Neural progenitor cell (in vitro differentiated cells): ENCODE results near the gene FLCN. TPM values are rescaled to one million over a fixed set of nuclear protein-coding genes. Genes with fewer than 3 reads are reported as not detected.

ENCODE experiments used
- DNase-seq: peaks from one replicate; pipeline ENCODE4 v3.0.0-alpha.2; 2016; ENCODE audit warnings: low spot score
- H2AFZ ChIP-seq: fragments of 200-600 bp; sonication (generic); replicated peaks from 2 replicates; pipeline ENCODE4 v1.6.1; 2016; ENCODE audit warnings: antibody characterized with exemption
- H3F3A ChIP-seq: fragments of 200-600 bp; sonication (generic); 2 replicates; pipeline ENCODE4 v1.6.1; 2016; ENCODE audit warnings: antibody characterized with exemption, low read depth
- H3K27ac ChIP-seq: fragments of 200-600 bp; sonication (generic); 2 replicates; pipeline ENCODE4 v1.5.1; 2016; ENCODE audit warnings: mild to moderate bottlenecking
- H3K27me3 ChIP-seq: fragments of 200-600 bp; sonication (generic); 2 replicates; pipeline ENCODE4 v1.6.1; 2016; ENCODE audit warnings: mild to moderate bottlenecking, moderate library complexity
- H3K36me3 ChIP-seq: fragments of 200-600 bp; sonication (generic); 2 replicates; pipeline ENCODE4 v1.5.1; 2016
- H3K4me1 ChIP-seq: fragments of 200-600 bp; sonication (generic); 2 replicates; pipeline ENCODE4 v1.6.1; 2016; ENCODE audit warnings: mixed run types
- H3K4me2 ChIP-seq: fragments of 200-600 bp; sonication (generic); 2 replicates; pipeline ENCODE4 v1.6.1; 2016
- H3K4me3 ChIP-seq: fragments of 200-600 bp; sonication (generic); 2 replicates; pipeline ENCODE4 v1.5.1; 2016
- H3K79me2 ChIP-seq: fragments of 200-600 bp; sonication (generic); 2 replicates; pipeline ENCODE4 v1.6.1; 2016; ENCODE audit warnings: low read depth
- H3K9ac ChIP-seq: fragments of 200-600 bp; sonication (generic); 2 replicates; pipeline ENCODE4 v1.6.1; 2016
- H3K9me3 ChIP-seq: fragments of 200-600 bp; sonication (generic); 2 replicates; pipeline ENCODE4 v1.5.1; 2016; ENCODE audit warnings: low read depth
- H4K20me1 ChIP-seq: fragments of 200-600 bp; sonication (generic); 2 replicates; pipeline ENCODE4 v1.6.1; 2016; ENCODE audit warnings: low read depth
- H3K27ac Mint-ChIP-seq: 3 replicates; pipeline ENCODE4 v1.8.0; 2021; ENCODE audit warnings: mixed read lengths
- H3K27me3 Mint-ChIP-seq: 2 replicates; pipeline ENCODE4 v1.8.0; 2022; ENCODE audit warnings: low read depth, mild to moderate bottlenecking, inconsistent platforms, moderate library complexity, mixed read lengths; ENCODE audit not compliant: insufficient read depth
- H3K36me3 Mint-ChIP-seq: 3 replicates; pipeline ENCODE4 v1.8.0; 2021; ENCODE audit warnings: mixed read lengths
- H3K4me1 Mint-ChIP-seq: 3 replicates; pipeline ENCODE4 v1.8.0; 2021; ENCODE audit warnings: mixed read lengths
- H3K4me3 Mint-ChIP-seq: 3 replicates; pipeline ENCODE4 v1.8.0; 2021; ENCODE audit warnings: mild to moderate bottlenecking, moderate library complexity, mixed read lengths
- H3K9me3 Mint-ChIP-seq: 3 replicates; pipeline ENCODE4 v1.8.0; 2020; ENCODE audit warnings: mixed read lengths
- EZH2 ChIP-seq: fragments of 200-600 bp; sonication (generic); IDR thresholded peaks from 2 replicates; pipeline ENCODE4 v1.6.1; 2017; ENCODE audit warnings: antibody characterized with exemption, mild to moderate bottlenecking, moderate library complexity
- EZH2phosphoT487 ChIP-seq: fragments of 200-600 bp; sonication (generic); IDR thresholded peaks from 2 replicates; pipeline ENCODE4 v1.6.1; 2017; ENCODE audit warnings: antibody characterized with exemption
- total RNA-seq: library from RNA; depleted of rRNA; stranded (reverse); fragments of >200 nt; gene quantifications from 2 replicates; pipeline ENCODE4 v1.2.3, GENCODE V29; 2015; ENCODE audit warnings: low replicate concordance
- TF ChIP-seq, protein P1 (sequence below): fragments of 200-600 bp; sonication (generic); IDR thresholded peaks from 2 replicates; pipeline ENCODE4 v1.5.1; 2017; ENCODE audit warnings: antibody characterized with exemption, mild to moderate bottlenecking

FLCN gene
- total RNA-seq, 1 donor from 2014 or later: 16.3 TPM

DNA sequence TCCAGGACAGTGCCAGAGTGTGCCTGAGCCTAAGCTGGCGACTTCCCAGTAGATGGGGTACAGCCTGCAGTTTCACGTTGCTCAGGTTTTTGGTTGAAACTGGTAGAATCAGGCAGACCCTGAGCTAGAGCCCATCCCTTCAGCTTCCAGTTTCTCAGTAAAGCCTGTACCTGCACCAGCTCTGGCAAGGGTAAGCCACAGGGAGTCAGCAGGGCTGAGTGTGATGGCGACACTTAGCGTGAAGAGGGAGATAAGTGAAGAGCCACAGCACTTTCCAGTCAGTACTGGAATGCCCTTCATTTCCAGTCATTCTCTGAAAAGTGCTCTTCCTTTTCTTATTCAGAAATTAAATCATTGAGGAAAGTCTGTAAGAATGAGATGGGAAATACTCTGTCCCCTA is 53.2 kb downstream of the FLCN start:
- Histone ChIP-seq H3K27ac (no peak overlapping the region), H3K4me2 (no peak overlapping the region), H3K79me2 (no peaks in the 10 kb centered on the region), H3K4me3 (no peak overlapping the region), H3K4me1 (no peaks in the 10 kb centered on the region), H2AFZ (no peak overlapping the region), H3K36me3 (no peaks in the 10 kb centered on the region), H3K9ac (no peak overlapping the region), H4K20me1 (no peaks in the 10 kb centered on the region), H3K27me3 (no peaks in the 10 kb centered on the region), H3F3A (no peaks in the 10 kb centered on the region), H3K9me3 (no peaks in the 10 kb centered on the region)
- no peak for TF ChIP-seq EZH2phosphoT487
- TF ChIP-seq EZH2: no peak
- TF ChIP-seq, protein P1, sequence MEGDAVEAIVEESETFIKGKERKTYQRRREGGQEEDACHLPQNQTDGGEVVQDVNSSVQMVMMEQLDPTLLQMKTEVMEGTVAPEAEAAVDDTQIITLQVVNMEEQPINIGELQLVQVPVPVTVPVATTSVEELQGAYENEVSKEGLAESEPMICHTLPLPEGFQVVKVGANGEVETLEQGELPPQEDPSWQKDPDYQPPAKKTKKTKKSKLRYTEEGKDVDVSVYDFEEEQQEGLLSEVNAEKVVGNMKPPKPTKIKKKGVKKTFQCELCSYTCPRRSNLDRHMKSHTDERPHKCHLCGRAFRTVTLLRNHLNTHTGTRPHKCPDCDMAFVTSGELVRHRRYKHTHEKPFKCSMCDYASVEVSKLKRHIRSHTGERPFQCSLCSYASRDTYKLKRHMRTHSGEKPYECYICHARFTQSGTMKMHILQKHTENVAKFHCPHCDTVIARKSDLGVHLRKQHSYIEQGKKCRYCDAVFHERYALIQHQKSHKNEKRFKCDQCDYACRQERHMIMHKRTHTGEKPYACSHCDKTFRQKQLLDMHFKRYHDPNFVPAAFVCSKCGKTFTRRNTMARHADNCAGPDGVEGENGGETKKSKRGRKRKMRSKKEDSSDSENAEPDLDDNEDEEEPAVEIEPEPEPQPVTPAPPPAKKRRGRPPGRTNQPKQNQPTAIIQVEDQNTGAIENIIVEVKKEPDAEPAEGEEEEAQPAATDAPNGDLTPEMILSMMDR: no peak
- no peak overlapping the region for H3K4me3 Mint-ChIP-seq
- H3K9me3 Mint-ChIP-seq: no peaks in the 10 kb centered on the region
- no peak overlapping the region for H3K27ac Mint-ChIP-seq
- peaks cover 17% of the 10 kb centered on the region for H3K36me3 Mint-ChIP-seq
- no peaks in the 10 kb centered on the region for H3K4me1 Mint-ChIP-seq
- H3K27me3 Mint-ChIP-seq: no peaks in the 10 kb centered on the region
- no peak for DNase-seq

DNA sequence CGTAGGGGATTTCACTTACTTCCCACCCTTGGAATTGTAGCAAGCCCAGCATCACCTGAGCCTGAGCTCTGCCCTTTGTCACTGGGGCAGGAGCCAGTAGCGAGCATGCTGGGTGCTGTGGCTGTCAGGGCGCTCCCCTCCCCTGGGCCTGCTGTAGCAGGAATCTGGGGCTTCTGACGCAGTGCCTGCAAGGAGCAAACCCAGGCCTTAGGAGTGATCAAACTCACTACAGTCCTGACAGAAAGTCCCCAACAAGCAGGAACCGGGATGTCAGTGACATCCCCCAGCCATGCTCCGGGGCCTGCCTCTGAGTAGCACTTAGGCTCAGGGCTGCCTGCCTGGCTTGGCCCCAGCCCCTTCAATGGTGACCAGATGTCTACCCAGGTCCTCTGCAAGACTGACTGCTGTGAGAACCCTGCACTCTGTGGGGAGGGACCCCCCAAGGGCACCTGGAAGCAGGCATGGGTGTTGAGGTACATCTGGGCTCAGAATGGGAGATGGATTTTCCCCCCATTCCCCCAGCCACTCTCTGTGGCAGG is 54.3 kb downstream of the FLCN start:
- no peak overlapping the region for H3K4me3 Mint-ChIP-seq
- no peak overlapping the region for H3K9ac ChIP-seq
- no peaks in the 10 kb centered on the region for H3K36me3 ChIP-seq
- no peaks in the 10 kb centered on the region for H3F3A ChIP-seq
- no peaks in the 10 kb centered on the region for H3K27me3 ChIP-seq
- H3K27ac ChIP-seq: no peak overlapping the region
- H3K79me2 ChIP-seq: no peaks in the 10 kb centered on the region
- H3K27me3 Mint-ChIP-seq: no peaks in the 10 kb centered on the region
- H3K4me3 ChIP-seq: no peak overlapping the region
- H3K9me3 Mint-ChIP-seq: no peaks in the 10 kb centered on the region
- H2AFZ ChIP-seq: no peak overlapping the region
- no peak for TF ChIP-seq EZH2
- TF ChIP-seq EZH2phosphoT487: no peak
- TF ChIP-seq, protein P1: no peak
- no peaks in the 10 kb centered on the region for H4K20me1 ChIP-seq
- no peak overlapping the region for H3K27ac Mint-ChIP-seq
- no peaks in the 10 kb centered on the region for H3K9me3 ChIP-seq
- H3K4me1 ChIP-seq: no peaks in the 10 kb centered on the region
- DNase-seq: no peak
- no peaks in the 10 kb centered on the region for H3K4me1 Mint-ChIP-seq
- no peak overlapping the region for H3K4me2 ChIP-seq
- peaks cover 14% of the 10 kb centered on the region for H3K36me3 Mint-ChIP-seq

DNA sequence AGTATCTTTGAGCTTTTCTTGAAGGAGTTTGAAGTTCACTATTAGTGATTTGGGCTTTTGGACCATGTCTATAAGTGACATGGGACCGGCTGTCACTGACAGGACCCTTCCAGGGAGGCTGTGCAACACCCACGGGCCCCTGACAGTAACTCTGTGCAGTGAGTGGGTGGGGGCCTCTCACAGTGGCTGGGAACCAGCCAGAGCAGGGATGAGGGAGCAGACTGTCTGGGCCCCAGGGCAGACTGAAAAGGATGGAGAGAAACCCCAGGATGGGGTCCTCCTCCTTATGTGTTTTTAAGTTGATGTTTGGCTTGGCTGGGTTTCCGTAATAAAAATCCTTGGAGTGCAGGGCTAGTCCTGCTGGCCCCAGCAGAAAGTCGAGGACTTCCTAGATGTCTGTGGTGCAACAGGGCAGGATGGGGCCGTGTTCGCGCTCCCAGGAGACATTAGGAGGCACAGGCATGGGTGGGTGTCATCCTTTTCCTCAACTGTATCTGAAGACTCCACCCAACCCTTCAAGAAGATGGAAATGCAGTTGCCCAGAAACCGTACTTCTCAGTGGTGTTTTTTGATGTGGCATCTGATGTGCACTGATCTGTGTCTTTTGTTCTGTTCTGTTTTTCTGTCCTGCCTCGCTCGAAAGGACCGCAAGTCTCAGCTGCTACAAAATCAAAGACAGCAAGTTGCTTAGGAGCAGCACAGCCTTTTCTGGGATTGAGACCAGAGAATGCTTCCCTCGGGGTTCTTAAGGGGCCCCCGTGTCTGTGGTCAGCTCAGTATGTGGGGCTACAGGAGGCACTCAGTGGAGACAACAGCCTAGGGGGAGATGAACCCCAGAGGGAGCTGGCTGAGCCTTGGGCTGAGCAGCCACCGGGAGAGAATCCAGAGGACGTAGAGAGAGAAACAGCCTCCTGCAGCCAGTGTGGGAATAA is 55.0 kb downstream of the FLCN start:
- Histone ChIP-seq H3K27me3 (no peaks in the 10 kb centered on the region), H3K36me3 (no peaks in the 10 kb centered on the region), H4K20me1 (no peaks in the 10 kb centered on the region), H2AFZ (no peak overlapping the region), H3K4me2 (no peak overlapping the region), H3K9ac (no peak overlapping the region), H3K79me2 (no peaks in the 10 kb centered on the region), H3K4me1 (no peaks in the 10 kb centered on the region), H3K9me3 (no peaks in the 10 kb centered on the region), H3K27ac (no peak overlapping the region), H3F3A (no peaks in the 10 kb centered on the region), H3K4me3 (no peak overlapping the region)
- Mint-ChIP-seq H3K4me3 (no peak overlapping the region), H3K4me1 (no peaks in the 10 kb centered on the region), H3K36me3 (peaks cover 20% of the 10 kb centered on the region), H3K9me3 (no peaks in the 10 kb centered on the region), H3K27ac (no peak overlapping the region), H3K27me3 (no peaks in the 10 kb centered on the region)
- no peak for TF ChIP-seq EZH2phosphoT487
- TF ChIP-seq, protein P1: no peak
- TF ChIP-seq EZH2: no peak
- no peak for DNase-seq
